CD4-positive, alpha-beta T cell (primary cell): ENCODE data around the gene AFF2. TPM values are rescaled to one million over a fixed set of nuclear protein-coding genes. Genes with fewer than 3 reads are reported as not detected.

Experiments
- ATAC-seq: fragments of 200-7000 bp; cut with Tn5 transposase; one replicate; pipeline ENCODE4 v1.10.0; 2022; ENCODE audit warnings: mild to moderate bottlenecking; ENCODE audit not compliant: poor library complexity
- CTCF ChIA-PET: fragments of 350-600 bp; sonication (Branson Sonifier 250); formaldehyde crosslinking; loops from one replicate; lab custom pipeline; 2021; ENCODE audit warnings: antibody characterized with exemption, inconsistent platforms; lab: Charles Lee
- POLR2A ChIA-PET: fragments of 350-600 bp; sonication (Branson Sonifier 250); formaldehyde crosslinking; loops from one replicate; lab custom pipeline; 2021; ENCODE audit warnings: antibody characterized with exemption, inconsistent platforms; lab: Charles Lee
- DNase-seq, 14 experiments: peaks; one replicate each; pipeline ENCODE4 v3.0.0-alpha.2; 2013 to 2020; ENCODE audit warnings: mixed read lengths in 2 of 14
- H3K27ac ChIP-seq, 2 donors: one replicate each; pipeline versions ENCODE4 v1.5.1 to v1.7.0; 2013; ENCODE audit warnings: low read length in 2 of 2, low read depth in 1 of 2, mild to moderate bottlenecking in 1 of 2
- H3K27me3 ChIP-seq, 2 experiments: 1 replicate in 1 of 2; 2 replicates in 1 of 2; pipeline versions ENCODE4 v1.6.1 to v1.7.0; 2013; ENCODE audit warnings: low read length in 2 of 2, control low read depth in 1 of 2, mild to moderate bottlenecking in 1 of 2, moderate library complexity in 1 of 2; ENCODE audit not compliant: insufficient read depth in 2 of 2, control insufficient read depth in 1 of 2
- H3K36me3 ChIP-seq: one replicate; pipeline ENCODE4 v1.6.1; 2013; ENCODE audit warnings: low read length, control low read depth; ENCODE audit not compliant: insufficient read depth
- H3K4me1 ChIP-seq: one replicate; pipeline ENCODE4 v1.6.1; 2013; ENCODE audit warnings: low read length, control low read depth; ENCODE audit not compliant: insufficient read depth
- H3K4me3 ChIP-seq: one replicate; pipeline ENCODE4 v1.5.1; 2013; ENCODE audit warnings: mild to moderate bottlenecking, low read length, moderate library complexity
- H3K9me3 ChIP-seq, 2 experiments: 1 replicate in 1 of 2; 2 replicates in 1 of 2; pipeline versions ENCODE4 v1.6.1 to v1.7.0; 2013; ENCODE audit warnings: low read length in 2 of 2, mild to moderate bottlenecking in 2 of 2, control low read depth in 1 of 2, moderate library complexity in 1 of 2; ENCODE audit not compliant: control insufficient read depth in 1 of 2, insufficient read depth in 1 of 2
- H3K27ac Mint-ChIP-seq: one replicate; pipeline ENCODE4 v1.8.0; 2020; ENCODE audit warnings: mixed read lengths
- H3K27me3 Mint-ChIP-seq: one replicate; pipeline ENCODE4 v1.8.0; 2021; ENCODE audit warnings: mixed read lengths
- H3K36me3 Mint-ChIP-seq: one replicate; pipeline ENCODE4 v1.8.0; 2021; ENCODE audit warnings: low read depth, mixed read lengths
- H3K4me1 Mint-ChIP-seq: one replicate; pipeline ENCODE4 v1.8.0; 2021; ENCODE audit warnings: low read depth, mixed read lengths
- H3K4me3 Mint-ChIP-seq: one replicate; pipeline ENCODE4 v1.8.0; 2020; ENCODE audit warnings: mild to moderate bottlenecking, mixed read lengths
- H3K9me3 Mint-ChIP-seq: one replicate; pipeline ENCODE4 v1.8.0; 2020; ENCODE audit warnings: mixed read lengths
- CTCF ChIP-seq: fragments of 200-600 bp; IDR thresholded peaks from one replicate; pipeline ENCODE4 v1.8.0; 2022; ENCODE audit warnings: antibody characterized with exemption, mild to moderate bottlenecking
- intact Hi-C, 2 experiments: fragments of 100-400 bp; cut with DNase I in 1 of 2; cut with micrococcal nuclease in 1 of 2; formaldehyde crosslinking; loops; one replicate each; pipeline versions ENCODE4 v1.15.1 to v1.9.0; 2023 to 2025; cut with DNase I, micrococcal nuclease
- total RNA-seq, 174 experiments: library from RNA in 2 of 174; stranded (reverse) in 2 of 174; gene quantifications; one replicate each; pipeline ENCODE4 v1.2.3 and lab custom pipeline; 2021 to 2026

The AFF2 gene
- total RNA-seq, 2 experiments from 2014 or later: 5.9 to 6.2 TPM

GRCh38 chrX:148492057-148492456 lies 8.4 kb upstream of the AFF2 start:
- POLR2A ChIA-PET: no interaction called here
- Mint-ChIP-seq H3K36me3 (no peaks in the 10 kb centered on the region), H3K27ac (no peak overlapping the region), H3K9me3 (no peaks in the 10 kb centered on the region), H3K4me1 (no peaks in the 10 kb centered on the region), H3K27me3 (no peaks in the 10 kb centered on the region), H3K4me3 (no peak overlapping the region)
- H3K36me3 ChIP-seq: no peaks in the 10 kb centered on the region
- CTCF ChIA-PET: no interaction called here
- no peak for DNase-seq
- H3K9me3 ChIP-seq: no peaks in the 10 kb centered on the region
- no peaks in the 10 kb centered on the region for H3K4me1 ChIP-seq
- intact Hi-C loops: no loop called here
- H3K27ac ChIP-seq: no peak overlapping the region
- H3K27me3 ChIP-seq: no peaks in the 10 kb centered on the region
- no peak for TF ChIP-seq CTCF
- no peak overlapping the region for H3K4me3 ChIP-seq
- ATAC-seq: no peak

GRCh38 chrX:148495176-148495575 lies 5.2 kb upstream of the AFF2 start:
- Mint-ChIP-seq H3K36me3 (no peaks in the 10 kb centered on the region), H3K9me3 (no peaks in the 10 kb centered on the region), H3K4me3 (no peak overlapping the region), H3K4me1 (peaks cover 8% of the 10 kb centered on the region), H3K27ac (no peak overlapping the region), H3K27me3 (no peaks in the 10 kb centered on the region)
- Histone ChIP-seq H3K27me3 (no peaks in the 10 kb centered on the region), H3K9me3 (no peaks in the 10 kb centered on the region), H3K27ac (no peak overlapping the region), H3K36me3 (no peaks in the 10 kb centered on the region), H3K4me1 (peaks cover 6% of the 10 kb centered on the region), H3K4me3 (no peak overlapping the region)
- DNase-seq (no peak), ATAC-seq (no peak)
- CTCF ChIA-PET: no interaction called here
- POLR2A ChIA-PET: no interaction called here
- TF ChIP-seq CTCF: no peak
- intact Hi-C loops: no loop called here

- Mint-ChIP-seq H3K27ac (no peak overlapping the region), H3K4me1 (peaks cover 14% of the 10 kb centered on the region), H3K4me3 (no peak overlapping the region), H3K27me3 (peaks cover 7% of the 10 kb centered on the region), H3K36me3 (no peaks in the 10 kb centered on the region), H3K9me3 (no peaks in the 10 kb centered on the region)
- POLR2A ChIA-PET: no interaction called here
- H3K9me3 ChIP-seq: no peaks in the 10 kb centered on the region
- CTCF ChIA-PET: no interaction called here
- intact Hi-C loops: no loop called here
- peaks cover 2 to 13% of the 10 kb centered on the region in 2 experiments for H3K27me3 ChIP-seq
- no peak overlapping the region for H3K4me3 ChIP-seq
- no peak for TF ChIP-seq CTCF
- DNase-seq: peak in 2 of 14 experiments; percentile 23 to 30
- peaks cover 18% of the 10 kb centered on the region for H3K4me1 ChIP-seq
- H3K27ac ChIP-seq: no peak overlapping the region
- no peaks in the 10 kb centered on the region for H3K36me3 ChIP-seq
- no peak for ATAC-seq
Observed at GRCh38 chrX:148498067-148498466, 2.4 kb upstream of the AFF2 start.
